HCT116 (cell line): ENCODE data around the gene OST4.

Experiments used
- CBX3 ChIP-seq: IDR thresholded peaks from 2 replicates; pipeline ENCODE4 v1.6.1; 2012; ENCODE audit warnings: low read depth
- CEBPB ChIP-seq: IDR thresholded peaks from 2 replicates; pipeline ENCODE4 v1.6.1; 2012; ENCODE audit warnings: low read depth
- EZH2 ChIP-seq: fragments of 200-600 bp; sonication (generic); IDR thresholded peaks from 2 replicates; pipeline ENCODE4 v1.6.1; 2017; ENCODE audit warnings: antibody characterized with exemption, mixed run types
- YY1 ChIP-seq: IDR thresholded peaks from 2 replicates; pipeline ENCODE4 v1.6.1; 2011; ENCODE audit warnings: low read length, low read depth, moderate library complexity, mild to moderate bottlenecking; ENCODE audit not compliant: insufficient replicate concordance; ENCODE audit errors: extremely low read depth
- TF ChIP-seq, protein P1 (sequence below), 3 experiments: fragments of 200-600 bp in 1 of 3; sonication (generic) in 1 of 3; IDR thresholded peaks in 2 of 3; conservative IDR thresholded peaks in 1 of 3; 2 replicates each; pipeline ENCODE4 v1.5.1; 2012 to 2017; ENCODE audit warnings: low read depth in 2 of 3, low read length in 2 of 3, antibody characterized with exemption in 1 of 3, borderline replicate concordance in 1 of 3, control low read depth in 1 of 3, mild to moderate bottlenecking in 1 of 3, mixed read lengths in 1 of 3, mixed run types in 1 of 3, moderate library complexity in 1 of 3; ENCODE audit not compliant: insufficient read depth in 1 of 3
- TF ChIP-seq, protein P2 (sequence below): IDR thresholded peaks from 2 replicates; pipeline ENCODE4 v1.6.1; 2012; ENCODE audit warnings: low read depth

DNA sequence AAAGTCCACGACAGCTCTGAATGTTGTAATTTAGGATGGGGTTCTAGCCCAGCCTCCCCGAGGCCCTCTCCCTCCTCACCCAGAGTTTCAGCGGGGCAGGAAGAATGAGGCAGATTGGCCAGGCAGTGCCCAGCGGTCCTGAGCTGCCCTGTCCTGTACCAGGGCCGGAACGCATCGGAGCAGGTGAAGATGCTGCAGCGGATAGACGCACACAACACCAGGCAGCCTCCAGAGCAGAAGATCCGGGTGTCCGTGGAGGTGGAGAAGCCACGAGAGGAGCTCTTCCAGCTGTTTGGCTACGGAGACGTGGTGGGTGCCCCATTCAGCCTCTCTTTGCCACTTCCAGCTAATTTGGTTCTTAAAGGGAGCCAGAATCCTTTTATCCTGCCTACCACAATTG lies 25.9 kb upstream of the OST4 start:
- no peak for TF ChIP-seq YY1
- TF ChIP-seq, protein P1, sequence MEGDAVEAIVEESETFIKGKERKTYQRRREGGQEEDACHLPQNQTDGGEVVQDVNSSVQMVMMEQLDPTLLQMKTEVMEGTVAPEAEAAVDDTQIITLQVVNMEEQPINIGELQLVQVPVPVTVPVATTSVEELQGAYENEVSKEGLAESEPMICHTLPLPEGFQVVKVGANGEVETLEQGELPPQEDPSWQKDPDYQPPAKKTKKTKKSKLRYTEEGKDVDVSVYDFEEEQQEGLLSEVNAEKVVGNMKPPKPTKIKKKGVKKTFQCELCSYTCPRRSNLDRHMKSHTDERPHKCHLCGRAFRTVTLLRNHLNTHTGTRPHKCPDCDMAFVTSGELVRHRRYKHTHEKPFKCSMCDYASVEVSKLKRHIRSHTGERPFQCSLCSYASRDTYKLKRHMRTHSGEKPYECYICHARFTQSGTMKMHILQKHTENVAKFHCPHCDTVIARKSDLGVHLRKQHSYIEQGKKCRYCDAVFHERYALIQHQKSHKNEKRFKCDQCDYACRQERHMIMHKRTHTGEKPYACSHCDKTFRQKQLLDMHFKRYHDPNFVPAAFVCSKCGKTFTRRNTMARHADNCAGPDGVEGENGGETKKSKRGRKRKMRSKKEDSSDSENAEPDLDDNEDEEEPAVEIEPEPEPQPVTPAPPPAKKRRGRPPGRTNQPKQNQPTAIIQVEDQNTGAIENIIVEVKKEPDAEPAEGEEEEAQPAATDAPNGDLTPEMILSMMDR (IDR thresholded peaks at IDR 0.05 in 2 of 3, conservative IDR thresholded peaks at IDR 0.05 in 1 of 3; ENCODE audit: borderline replicate concordance in 1 of 3, insufficient read depth in 1 of 3, low read depth in 2 of 3, low read length in 2 of 3): no peak
- TF ChIP-seq CEBPB: no peak
- TF ChIP-seq, protein P2, sequence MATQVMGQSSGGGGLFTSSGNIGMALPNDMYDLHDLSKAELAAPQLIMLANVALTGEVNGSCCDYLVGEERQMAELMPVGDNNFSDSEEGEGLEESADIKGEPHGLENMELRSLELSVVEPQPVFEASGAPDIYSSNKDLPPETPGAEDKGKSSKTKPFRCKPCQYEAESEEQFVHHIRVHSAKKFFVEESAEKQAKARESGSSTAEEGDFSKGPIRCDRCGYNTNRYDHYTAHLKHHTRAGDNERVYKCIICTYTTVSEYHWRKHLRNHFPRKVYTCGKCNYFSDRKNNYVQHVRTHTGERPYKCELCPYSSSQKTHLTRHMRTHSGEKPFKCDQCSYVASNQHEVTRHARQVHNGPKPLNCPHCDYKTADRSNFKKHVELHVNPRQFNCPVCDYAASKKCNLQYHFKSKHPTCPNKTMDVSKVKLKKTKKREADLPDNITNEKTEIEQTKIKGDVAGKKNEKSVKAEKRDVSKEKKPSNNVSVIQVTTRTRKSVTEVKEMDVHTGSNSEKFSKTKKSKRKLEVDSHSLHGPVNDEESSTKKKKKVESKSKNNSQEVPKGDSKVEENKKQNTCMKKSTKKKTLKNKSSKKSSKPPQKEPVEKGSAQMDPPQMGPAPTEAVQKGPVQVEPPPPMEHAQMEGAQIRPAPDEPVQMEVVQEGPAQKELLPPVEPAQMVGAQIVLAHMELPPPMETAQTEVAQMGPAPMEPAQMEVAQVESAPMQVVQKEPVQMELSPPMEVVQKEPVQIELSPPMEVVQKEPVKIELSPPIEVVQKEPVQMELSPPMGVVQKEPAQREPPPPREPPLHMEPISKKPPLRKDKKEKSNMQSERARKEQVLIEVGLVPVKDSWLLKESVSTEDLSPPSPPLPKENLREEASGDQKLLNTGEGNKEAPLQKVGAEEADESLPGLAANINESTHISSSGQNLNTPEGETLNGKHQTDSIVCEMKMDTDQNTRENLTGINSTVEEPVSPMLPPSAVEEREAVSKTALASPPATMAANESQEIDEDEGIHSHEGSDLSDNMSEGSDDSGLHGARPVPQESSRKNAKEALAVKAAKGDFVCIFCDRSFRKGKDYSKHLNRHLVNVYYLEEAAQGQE: no peak
- TF ChIP-seq CBX3: no peak
- no peak for TF ChIP-seq EZH2
